GM18909 (cell line): Measurements from ENCODE around the gene DROSHA.

Experiments
- ATAC-seq: cut with Tn5 transposase; IDR thresholded peaks from one replicate; pipeline ENCODE4 v1.9.1; 2021; ENCODE audit warnings: mild to moderate bottlenecking; ENCODE audit not compliant: unreplicated experiment, poor library complexity

Gene DROSHA

GRCh38 chr5:31530541-31531265, 1.2 kb downstream of the DROSHA start:
- ATAC-seq: no peak

GRCh38 chr5:31523041-31523440, 8.9 kb downstream of the DROSHA start:
- no peak for ATAC-seq

GRCh38 chr5:31516802-31517201, 15.1 kb downstream of the DROSHA start:
- no peak for ATAC-seq

- no peak for ATAC-seq
These were observed 20.6 kb downstream of the DROSHA start for GRCh38 chr5:31511305-31511704.

- no peak for ATAC-seq
These were observed 27.4 kb downstream of the DROSHA start for GRCh38 chr5:31504529-31504928.

GRCh38 chr5:31502506-31502905, 29.4 kb downstream of the DROSHA start:
- ATAC-seq: no peak

GRCh38 chr5:31500256-31500655, 31.6 kb downstream of the DROSHA start:
- no peak for ATAC-seq

GRCh38 chr5:31496891-31497290, 35.0 kb downstream of the DROSHA start:
- ATAC-seq: no peak

- ATAC-seq: no peak
These were observed 35.6 kb downstream of the DROSHA start for GRCh38 chr5:31496301-31496700.

GRCh38 chr5:31495336-31495735, 36.6 kb downstream of the DROSHA start:
- no peak for ATAC-seq

- no peak for ATAC-seq
These were observed 39.0 kb downstream of the DROSHA start for GRCh38 chr5:31492869-31493268.

GRCh38 chr5:31487506-31487905, 44.4 kb downstream of the DROSHA start:
- ATAC-seq: no peak

GRCh38 chr5:31486441-31486840, 45.5 kb downstream of the DROSHA start:
- no peak for ATAC-seq

- no peak for ATAC-seq
These were observed 46.3 kb downstream of the DROSHA start for GRCh38 chr5:31485376-31486207.

GRCh38 chr5:31481531-31482165, 50.2 kb downstream of the DROSHA start:
- no peak for ATAC-seq

GRCh38 chr5:31479706-31480105, 52.2 kb downstream of the DROSHA start:
- ATAC-seq: no peak

GRCh38 chr5:31478901-31479300, 53.0 kb downstream of the DROSHA start:
- no peak for ATAC-seq

GRCh38 chr5:31477971-31478370, 53.9 kb downstream of the DROSHA start:
- no peak for ATAC-seq

GRCh38 chr5:31477516-31477915, 54.4 kb downstream of the DROSHA start:
- no peak for ATAC-seq

- no peak for ATAC-seq
These were observed 55.2 kb downstream of the DROSHA start for GRCh38 chr5:31476738-31477141.

- ATAC-seq: no peak
These were observed 60.0 kb downstream of the DROSHA start for GRCh38 chr5:31471916-31472315.
